Hematopoietic multipotent progenitor cell treated with erythropoietin and hydrocortisone succinate and interleukin-3 and kit ligand, for 8 days (in vitro differentiated cells): Measurements from ENCODE around the gene DNAI1.
A peak's percentile ranks its signal among the peaks of the same experiment; 100 is the strongest.

Source experiments
- DNase-seq: peaks from one replicate; pipeline ENCODE4 v3.0.0-alpha.2; 2015

DNAI1 gene

DNA sequence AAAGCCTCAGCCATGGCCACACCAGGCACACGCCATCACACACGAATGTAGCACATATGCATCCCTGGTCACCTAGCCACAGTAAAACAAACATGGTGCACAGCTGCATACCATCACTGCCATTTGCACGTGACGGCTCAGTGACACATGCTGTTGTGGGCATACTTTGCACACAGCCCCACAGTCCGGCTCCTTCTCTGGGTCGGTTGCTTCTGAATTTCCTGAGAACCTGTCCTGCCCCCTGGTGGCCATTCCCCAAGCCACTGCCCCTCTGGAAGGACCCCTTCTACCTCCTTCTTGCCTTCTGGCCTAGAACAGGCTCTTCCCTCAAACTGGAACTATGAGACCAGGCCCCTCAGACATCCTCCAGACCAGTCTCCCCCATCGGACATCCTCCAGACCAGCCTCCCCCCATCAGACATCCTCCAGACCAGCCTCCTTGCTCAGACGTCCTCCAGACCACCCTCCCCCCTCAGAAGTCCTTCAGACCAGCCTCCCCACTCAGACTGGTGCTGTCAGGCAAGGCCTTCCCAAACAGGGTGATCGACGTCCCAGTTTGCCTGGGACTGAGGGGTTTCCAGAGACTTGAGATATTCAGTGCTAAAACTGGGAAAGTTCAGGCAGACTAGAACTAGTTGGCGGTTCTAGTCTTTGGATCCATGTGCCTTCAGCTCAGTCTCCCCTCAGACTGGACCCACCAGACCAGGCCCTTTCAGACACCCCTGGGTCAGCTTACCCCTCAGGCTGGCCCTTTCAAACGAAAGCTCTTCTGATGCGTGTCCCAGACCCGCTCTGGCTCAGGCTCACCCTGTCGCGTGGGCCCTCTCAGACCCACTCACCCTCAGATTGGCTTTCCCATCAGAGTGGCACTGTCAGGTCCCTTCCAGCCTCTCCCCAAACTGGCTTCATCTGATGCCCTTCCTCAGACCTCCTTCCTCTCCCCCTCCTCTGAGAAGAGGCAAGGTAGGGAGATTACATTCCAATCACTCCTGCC is 88.5 kb downstream of the DNAI1 start:
- DNase-seq, result peak; percentile 66

DNA sequence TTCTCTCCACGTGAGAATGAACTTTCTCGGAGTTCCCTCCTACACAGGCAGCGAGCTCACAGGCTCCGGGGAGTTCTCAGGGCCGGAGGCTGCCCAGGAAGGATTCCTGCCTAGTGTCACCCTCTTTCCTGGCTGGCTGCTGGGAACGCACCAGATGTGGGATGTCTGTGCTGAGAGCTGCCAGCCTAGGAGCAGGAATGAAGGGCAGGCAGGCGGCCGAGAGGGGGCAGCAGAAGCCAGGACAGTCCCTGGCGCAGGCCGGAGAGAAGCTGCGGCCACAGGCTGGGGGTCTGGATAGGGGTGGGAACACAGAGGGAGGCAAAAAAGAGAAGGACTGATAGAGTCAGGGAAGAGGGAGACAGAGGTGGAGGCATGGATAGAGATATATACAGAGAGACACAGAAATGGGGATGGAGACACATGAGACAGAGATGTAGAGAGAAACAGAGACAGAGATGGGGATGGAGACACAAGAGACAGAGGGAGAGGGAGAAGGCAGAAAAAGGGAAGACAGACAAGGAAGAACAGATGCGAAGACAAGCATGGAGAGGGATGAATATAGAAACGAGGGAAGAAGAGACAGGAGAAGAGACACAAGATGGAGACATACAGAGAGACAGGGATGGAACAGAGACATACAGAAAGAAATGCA is 89.5 kb downstream of the DNAI1 start:
- peak; percentile 24 for DNase-seq

DNA sequence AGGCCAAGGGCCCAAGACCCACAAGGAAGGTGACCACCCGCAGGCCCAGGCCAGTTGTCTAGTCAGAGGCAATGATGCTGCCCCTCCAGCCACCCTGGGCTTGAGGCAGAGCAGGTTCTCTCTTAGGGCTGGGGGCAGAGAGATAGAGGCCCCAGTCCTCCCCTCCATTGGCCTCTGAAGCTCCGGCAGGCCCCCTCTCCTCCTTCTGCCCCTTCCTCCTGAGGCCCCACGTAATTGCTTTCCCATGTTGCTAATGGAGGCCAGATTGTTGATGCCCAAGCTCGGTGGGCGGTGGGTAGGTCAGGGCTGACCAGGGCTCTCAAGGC is 90.8 kb downstream of the DNAI1 start:
- DNase-seq, result no peak

DNA sequence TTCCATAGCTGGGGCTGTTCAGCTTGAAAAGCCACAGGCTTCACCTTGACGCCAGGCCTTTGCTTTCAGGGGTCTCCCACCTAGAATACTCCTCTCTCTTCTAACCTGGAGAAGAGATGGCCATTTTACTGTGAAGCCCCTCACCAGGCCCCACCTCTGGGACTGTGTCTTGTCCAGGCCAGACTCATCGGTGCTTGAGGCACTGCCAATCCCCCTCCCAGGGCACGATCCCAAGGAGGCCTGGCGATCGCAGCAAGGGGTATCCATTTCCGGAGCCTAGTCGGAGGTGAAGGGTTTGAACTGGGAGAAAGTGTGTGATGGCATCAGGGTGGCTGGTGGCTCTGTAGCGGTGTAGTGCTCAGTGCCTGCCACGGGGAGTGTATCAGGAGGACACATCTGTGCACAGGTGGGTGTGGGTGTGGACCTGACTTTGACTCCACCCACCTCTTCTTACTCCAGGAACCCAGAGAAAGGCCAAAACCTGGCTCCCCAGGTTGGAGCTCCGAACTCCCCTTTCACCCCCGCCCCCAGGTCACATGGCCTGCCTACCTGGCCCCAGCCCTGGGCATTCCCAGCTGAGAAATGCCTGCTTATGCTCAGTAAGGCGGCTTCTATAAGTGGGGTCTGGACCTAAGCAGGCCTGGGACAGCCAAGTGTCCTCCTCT is 91.5 kb downstream of the DNAI1 start:
- DNase-seq, result no peak

DNA sequence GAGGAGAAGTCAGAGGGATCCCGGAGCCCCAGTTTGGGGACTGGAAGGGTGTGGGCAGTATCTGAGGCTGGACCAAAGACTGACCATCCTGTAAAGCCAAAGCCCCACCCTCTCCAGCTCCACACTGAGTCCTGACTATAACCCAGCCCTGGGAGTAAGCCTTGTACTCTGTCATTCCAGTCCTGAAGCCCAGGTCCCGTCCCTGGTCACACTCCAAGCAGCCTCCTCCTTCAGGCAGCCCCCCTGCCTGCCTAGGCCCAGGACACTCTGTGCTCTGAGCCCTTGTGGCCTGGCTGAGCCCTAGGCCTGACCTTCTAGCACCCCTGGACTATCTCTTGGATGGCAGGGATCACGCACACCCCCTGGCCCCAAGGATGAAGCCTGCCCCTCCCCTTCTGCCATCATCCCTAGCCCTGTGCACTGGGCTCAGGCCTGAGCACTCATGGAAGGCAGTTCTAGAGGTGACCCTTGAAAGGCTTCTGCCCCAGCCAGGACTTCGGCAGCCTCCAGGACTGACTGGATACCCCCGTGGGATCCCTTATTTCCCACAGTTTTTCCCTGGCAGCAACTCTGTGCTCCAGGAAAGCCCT is 92.2 kb downstream of the DNAI1 start:
- DNase-seq, result no peak

DNA sequence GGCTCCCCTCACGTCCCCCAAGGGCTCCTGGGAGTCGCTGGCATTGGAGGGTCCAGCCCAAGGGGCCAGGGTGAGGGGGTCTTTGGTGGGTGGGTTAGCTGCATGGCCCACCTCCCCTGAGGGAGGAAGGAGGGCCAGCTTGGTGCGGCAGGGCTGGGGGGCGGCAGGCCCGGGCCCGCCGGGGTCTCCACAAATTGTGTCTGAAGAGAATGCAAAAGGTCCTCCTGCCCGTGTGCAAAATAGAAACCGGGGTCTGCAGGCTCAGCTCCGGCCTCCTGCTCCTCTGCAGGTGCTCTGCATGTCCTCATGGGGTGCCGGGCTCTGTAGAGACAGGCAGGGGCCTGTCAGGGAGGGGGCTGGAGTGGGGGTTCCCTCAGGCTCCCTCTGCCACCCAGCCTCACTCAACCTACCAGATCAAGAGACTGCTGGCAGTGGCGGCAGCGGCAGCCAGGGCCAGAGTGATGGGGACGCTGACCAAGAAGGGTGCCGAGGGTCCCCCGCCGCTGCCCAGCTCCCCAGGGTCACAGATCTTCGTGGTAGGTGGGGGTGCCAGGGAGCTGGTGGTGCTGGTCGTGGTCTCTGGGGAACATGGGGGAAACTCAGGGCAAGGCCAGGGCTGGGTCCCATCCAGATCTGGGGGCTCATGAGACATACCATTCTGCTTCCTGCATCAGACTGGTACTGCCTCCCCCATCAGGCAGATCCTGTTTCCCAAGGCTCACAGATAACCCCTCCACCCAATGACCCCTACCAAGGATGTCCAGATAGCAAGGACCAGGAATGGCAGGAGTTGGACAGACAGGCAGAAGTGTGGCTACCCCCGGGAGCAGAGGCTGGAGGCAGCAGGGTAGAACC is 93.4 kb downstream of the DNAI1 start:
- no peak for DNase-seq

DNA sequence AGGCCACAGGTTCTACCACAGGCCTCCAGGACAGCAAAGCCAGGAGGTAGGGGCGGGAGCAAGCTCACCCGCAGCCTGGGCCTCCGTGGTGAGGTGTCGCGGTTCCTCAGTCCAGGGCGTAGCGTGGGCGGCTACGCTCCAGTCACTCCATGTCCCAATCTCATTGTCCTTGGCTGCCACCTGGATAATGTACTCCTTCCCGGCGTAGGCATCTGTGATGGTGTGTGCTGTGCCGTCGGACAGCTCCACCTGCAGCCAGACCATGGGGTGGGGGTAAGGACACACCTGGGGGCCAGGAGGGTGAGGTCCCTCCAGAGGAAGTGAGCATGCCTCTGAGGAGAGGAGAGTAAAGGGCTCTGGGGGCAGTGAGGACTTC is 94.0 kb downstream of the DNAI1 start:
- no peak for DNase-seq

DNA sequence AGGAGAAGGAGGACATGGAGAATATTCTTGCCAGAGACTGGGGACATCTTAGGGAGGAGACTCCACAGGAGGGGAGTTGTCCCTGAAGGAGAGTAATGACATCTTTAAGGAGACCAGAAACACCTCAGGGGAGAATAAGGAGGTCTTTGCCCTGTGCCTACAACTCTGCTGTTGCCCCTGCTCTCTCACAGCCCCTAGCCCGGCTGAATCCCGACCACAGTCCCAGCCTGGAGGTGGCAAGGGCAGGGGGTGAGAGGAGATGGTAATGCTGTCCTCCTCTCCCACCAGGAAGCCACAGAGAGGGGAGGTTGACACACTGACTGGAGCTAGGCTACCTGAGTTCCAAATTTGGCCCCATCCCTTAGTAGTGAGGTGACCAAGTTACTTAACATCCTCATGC is 94.4 kb downstream of the DNAI1 start:
- DNase-seq, result no peak

DNA sequence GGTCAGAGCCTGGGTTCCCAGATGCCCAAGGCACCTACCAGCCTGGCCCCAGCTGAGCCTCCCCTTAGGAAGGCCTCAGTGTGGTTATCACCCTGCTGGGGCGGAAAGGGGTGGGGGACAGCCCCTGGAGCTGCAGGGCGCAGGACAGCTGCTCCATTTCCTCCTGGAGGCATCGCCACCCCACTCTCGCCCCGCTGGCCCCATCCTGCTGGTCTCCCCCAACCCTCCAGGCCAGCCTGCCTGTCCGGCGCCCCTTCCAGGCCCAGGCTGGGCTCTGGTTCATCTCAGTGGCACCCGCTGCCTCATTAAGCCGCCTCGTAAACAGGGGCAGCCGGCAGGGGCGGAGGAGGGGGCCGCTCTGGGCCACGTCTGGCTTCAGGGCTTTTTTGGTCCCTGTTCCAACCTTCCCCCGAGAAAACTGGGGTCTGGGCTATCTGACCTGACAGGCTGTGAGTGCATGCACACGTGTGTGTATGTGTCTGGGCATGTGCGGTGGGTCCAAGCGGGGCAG is 95.0 kb downstream of the DNAI1 start:
- DNase-seq, result no peak

DNA sequence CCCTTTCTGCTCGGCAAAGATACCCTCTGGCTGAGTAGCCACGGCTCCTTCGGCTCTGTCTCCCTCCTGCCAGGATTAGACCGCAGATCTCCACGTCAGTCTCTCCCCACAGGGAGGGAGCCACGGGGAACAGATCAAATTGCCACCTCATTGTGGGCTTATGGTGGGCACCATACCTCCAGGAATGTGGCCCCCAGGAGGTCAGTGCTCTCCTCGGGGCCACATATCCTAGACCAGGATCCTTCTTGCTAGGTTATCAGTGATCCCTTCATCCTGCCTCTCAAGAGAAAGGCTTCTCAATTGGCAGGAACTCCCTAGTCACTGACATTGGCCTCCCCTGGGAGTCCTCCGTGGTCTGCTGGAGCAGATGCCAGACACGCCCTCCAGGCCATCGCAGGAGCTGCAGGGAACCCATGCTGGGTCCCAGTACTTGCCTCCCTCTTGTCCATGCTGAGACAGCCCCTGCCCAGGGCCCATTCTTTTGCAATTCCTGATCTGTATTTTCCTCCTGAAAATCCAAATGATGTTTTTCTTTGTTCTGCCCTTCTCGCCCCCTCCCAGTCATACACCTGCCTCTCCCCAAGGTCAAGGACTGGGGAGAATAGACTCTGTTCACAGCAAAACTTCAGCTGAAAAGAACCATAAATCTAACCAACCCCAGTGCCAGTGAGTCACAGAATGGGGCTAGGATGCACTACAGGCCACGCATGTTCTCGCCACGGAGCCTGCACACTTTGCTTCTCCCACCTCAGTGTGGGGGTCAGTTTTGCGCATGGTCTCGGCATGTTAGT is 95.8 kb downstream of the DNAI1 start:
- no peak for DNase-seq

DNA sequence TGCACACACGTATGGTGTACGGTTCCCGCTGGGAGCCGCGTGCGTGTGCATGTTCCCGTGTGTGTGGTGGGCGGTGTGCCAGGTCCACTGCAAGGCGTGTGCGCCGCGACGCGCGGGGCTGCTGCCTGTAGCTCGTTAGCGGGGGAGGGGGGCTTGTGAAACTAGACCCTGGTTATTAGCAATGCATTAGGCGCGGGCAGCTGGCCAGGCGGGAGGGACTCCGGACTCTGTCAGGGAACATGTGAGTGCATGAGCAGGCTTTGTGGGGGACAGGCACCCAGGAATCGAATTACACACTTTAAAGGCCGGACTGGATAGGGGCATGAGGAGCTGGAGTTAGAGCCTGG is 96.4 kb downstream of the DNAI1 start:
- DNase-seq, result no peak

DNA sequence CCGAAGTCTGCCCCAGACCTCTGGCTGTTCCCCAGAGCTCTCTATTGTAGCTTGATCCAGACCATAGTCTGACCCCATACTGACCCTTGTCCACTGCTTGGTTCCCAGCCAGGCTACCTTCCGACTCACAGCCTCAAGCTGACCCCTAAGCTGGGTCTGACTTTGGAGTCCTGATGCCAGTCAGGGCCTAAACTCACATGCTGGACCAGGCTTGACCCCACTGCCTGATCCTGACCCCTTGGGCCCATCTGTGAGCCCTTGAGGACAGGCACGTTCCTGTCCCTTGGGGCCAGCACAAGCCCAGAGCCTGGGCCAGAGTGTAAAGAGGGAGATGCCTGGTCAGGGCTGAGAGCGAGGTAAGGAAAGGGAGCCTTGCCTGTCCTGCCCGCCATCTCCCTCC is 96.9 kb downstream of the DNAI1 start:
- no peak for DNase-seq

DNA sequence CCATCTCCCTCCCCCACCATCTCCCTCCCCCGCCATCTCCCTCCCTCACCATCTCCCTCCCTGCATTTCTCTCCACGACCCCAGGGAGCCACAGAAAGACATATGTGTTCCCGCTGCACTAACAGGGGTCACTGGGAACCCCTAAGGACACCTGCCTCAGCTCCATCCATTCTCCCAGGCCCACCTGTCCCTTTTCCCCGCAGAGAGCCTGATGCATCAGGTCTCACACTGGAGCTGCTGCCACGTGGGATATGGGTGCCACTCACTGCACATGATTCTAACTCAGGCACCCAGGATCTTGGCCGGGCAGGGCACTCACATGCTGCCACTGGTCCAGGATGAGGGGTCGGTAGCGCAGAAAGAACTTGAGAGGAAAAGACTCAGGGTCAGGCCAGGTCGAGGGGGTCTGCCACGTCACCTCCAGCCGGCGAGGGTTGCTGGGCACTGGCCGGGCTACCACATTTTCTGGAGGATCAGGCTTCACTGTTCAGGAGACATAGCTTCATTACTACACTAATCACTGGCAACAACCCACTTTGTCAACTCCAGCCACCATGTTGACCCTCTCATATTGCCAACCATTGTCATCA is 97.4 kb downstream of the DNAI1 start:
- DNase-seq, result no peak

DNA sequence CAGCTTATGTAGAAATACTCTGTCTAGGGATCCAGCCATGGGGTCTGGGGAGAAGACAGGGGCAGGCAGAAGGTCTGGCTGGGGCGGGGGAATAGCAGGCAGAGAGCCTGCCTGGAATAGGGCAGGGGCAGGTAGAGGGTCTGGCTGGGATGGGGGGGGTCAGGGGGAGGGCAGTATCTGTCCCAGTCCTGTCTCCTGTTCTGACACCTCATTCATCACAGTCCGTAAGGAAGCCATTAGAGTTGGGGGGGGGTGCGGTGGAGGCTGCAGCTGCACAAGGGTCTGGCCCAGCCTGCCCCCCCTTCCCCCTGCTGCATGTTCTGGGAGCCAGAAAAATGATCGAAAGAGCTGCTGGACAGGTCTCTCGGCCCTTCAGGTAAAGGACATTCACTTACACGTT is 98.3 kb downstream of the DNAI1 start:
- no peak for DNase-seq

DNA sequence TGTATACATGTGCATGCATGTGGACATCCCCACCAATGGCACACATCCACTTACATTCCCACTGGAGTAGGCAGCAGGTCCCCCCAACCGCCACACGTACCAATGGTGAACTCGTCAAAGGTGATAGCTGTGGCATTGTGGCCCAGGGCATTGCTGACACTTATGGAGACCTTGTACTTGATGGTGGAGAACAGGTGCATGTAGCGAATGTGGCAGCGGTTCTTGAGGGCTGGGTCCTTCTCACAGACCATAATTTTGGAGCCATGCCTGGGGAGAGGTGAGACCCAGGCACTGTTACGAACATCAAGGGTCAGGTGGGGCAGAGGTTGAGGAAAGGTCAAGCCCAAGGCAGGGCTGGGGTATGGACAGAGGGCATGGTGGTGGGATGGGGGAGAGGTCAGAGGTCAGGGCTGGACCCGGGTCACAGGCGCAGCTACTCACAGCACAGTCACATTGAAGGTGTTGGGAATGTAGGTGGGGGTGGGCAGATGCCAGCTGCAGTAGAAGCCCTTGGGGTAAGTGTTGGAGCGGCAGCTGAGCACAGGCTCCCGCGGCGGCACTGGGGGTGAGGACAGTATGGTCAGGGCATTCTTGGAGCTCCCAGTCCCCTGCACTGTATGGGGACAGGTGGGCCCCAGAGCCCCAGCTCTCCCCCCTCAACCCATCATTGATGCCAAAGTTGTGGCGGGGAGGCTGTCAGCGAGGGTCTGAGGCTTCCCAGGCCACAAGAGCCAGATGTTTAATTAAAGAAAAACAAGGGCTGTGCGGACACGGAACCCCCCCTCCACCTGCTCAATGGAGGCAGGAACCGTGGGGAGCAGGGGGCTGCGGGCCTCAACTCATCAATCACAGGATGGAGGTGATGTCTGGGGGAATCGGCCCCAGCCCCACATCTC is 99.1 kb downstream of the DNAI1 start:
- DNase-seq, result no peak

DNA sequence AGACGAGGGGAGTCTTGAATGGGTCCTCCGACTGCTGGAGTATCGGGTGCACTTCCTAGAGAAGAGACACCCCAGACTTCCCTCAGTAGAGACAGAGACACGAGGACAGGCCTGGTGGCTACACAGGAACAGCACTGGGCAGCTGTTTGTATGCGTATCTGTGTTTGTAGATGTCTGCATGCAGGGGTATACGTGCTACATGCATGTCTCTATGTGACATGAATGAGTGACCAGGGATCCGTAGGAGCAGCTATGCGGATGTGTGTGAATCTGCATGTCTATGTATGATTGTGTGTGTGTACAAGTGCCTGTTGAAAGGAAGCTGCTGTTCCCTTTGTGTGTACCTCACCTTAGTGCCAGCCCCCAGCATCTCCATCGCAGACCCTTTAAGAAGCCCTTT is 99.8 kb downstream of the DNAI1 start:
- DNase-seq, result no peak

DNA sequence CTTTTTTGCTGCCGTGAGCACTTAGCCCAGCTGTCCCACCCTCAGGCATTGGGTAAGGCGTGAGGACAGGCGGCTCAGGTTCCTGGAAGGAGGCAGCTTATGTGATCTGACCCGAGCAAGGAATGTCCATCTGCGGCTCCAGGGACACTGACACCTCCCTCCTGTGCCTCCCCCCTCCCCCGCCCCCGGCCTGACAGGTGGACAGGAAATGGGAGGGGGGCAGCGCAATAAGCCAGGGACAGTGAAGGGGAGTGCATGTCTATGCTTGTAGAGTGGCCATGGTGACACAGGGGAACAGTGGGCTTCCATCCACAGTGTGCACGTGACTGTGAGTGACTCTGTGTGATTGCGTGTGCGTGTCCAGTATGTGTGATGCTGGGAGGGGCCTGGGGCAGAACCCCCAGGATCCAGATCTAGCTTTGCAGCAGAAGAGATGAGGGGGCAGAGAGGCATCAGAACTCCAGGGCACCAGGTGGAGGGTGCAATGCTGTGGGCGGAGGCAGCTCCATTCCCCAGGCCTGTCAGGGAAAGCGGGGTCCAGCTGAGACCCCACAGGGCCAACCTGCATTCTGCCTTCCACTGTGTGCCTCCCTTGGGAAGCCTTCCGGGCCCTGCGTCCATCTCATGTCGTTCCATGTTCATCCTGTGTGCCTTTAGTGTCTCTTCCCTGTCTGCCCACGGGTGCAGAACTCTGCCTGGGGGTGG is 100.5 kb downstream of the DNAI1 start:
- no peak for DNase-seq

DNA sequence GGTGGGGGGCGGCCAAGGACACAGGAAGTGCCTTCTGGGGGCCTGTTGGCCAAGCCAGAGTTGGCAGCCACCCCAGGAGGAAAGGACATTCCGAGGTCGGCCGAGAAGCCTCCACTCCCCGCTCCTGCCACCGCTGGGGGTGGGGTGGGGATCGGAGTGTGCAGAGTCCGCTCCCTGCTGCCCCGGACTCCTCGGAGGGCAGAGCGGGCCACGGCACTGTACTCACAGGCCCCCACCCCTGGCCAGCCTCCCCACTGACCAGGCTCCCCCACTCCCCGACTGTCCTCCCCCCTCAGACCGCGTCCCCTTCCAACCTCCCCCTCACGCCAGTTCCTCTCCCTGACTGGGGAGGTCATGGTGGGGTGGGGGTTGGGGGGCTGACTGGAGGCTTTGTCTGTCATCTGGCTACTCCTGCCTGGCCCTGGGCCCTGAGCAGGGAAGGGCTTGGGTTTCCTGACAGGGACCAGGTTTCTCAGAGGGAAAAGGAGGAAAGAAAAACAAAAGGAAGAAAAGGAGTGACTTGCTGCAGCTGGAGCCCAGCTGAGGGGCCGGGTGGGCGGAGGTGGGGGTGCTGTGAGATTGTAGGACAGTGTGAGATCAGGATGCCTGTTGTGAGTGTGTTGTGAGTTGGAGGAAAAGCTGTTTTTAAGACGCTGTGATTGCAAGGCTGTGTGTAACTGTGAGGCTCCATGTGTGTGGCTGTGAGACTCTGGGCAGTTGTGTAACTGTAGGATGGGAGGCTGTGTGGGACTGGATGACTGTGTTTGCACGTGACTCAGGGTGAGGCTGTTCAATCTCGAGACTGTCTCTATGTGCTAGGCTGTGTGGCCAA is 101.2 kb downstream of the DNAI1 start:
- DNase-seq, result no peak
